SK-N-SH (cell line): ENCODE results near the gene QSOX2. TPM values are rescaled to one million over a fixed set of nuclear protein-coding genes. Genes with fewer than 3 reads are reported as not detected.

Experiments
- CTCF ChIA-PET: fragments of 300-600, 350-600 bp; formaldehyde crosslinking; extraction: SDS; loops from one replicate; lab custom pipeline; 2021; lab: Yijun Ruan, JAX
- POLR2A ChIA-PET: fragments of 350-600 bp; sonication (Branson Sonifier 250); formaldehyde crosslinking; extraction: SDS; loops from one replicate; lab custom pipeline; 2020; ENCODE audit warnings: antibody characterized with exemption, inconsistent platforms; lab: Yijun Ruan, JAX
- DNase-seq: peaks from one replicate; pipeline ENCODE4 v3.0.0; 2012
- H2AFZ ChIP-seq: fragments of 200-600 bp; sonication (generic); 2 replicates; pipeline ENCODE4 v1.8.1; 2016; ENCODE audit warnings: antibody characterized with exemption, mild to moderate bottlenecking, low read depth
- H3F3A ChIP-seq: fragments of 200-600 bp; sonication (generic); replicated peaks from 2 replicates; pipeline ENCODE3; 2016; ENCODE audit warnings: antibody characterized with exemption, mild to moderate bottlenecking; ENCODE audit not compliant: insufficient read depth
- H3K27ac ChIP-seq, 2 experiments: fragments of 200-500 bp in 1 of 2; fragments of 200-600 bp in 1 of 2; sonication (Bioruptor generic) in 1 of 2; sonication (generic), shearing (Covaris generic) in 1 of 2; 2 replicates each; pipeline versions ENCODE4 v1.5.1 to v1.6.1; 2014 to 2016; ENCODE audit warnings: low read depth in 2 of 2, inconsistent platforms in 1 of 2, low read length in 1 of 2, mild to moderate bottlenecking in 1 of 2, mixed read lengths in 1 of 2
- H3K27me3 ChIP-seq: fragments of 200-600 bp; sonication (generic), shearing (Covaris generic); 2 replicates; pipeline ENCODE4 v1.6.1; 2016; ENCODE audit warnings: mixed run types; ENCODE audit not compliant: insufficient read depth
- H3K36me3 ChIP-seq, 2 experiments: fragments of 200-500 bp in 1 of 2; fragments of 200-600 bp in 1 of 2; sonication (Bioruptor generic) in 1 of 2; sonication (generic) in 1 of 2; replicated peaks in 1 of 2; 2 replicates each; pipeline versions ENCODE3 to v1.5.1; 2014 to 2016; ENCODE audit warnings: low read length in 1 of 2, mild to moderate bottlenecking in 1 of 2; ENCODE audit not compliant: insufficient read depth in 2 of 2, control insufficient read depth in 1 of 2
- H3K4me1 ChIP-seq, 2 experiments: fragments of 200-500 bp in 1 of 2; fragments of 200-600 bp in 1 of 2; sonication (Bioruptor generic) in 1 of 2; sonication (generic), shearing (Covaris generic) in 1 of 2; 2 replicates each; pipeline versions ENCODE4 v1.5.1 to v1.6.1; 2014 to 2016; ENCODE audit warnings: low read depth in 1 of 2, low read length in 1 of 2, mixed run types in 1 of 2; ENCODE audit not compliant: insufficient read depth in 2 of 2, control insufficient read depth in 1 of 2
- H3K4me2 ChIP-seq: fragments of 200-600 bp; sonication (generic), shearing (Covaris generic); 2 replicates; pipeline ENCODE4 v1.6.1; 2017; ENCODE audit warnings: mixed run types
- H3K4me3 ChIP-seq, 2 experiments: fragments of 200-500 bp in 1 of 2; fragments of 200-600 bp in 1 of 2; sonication (Bioruptor generic) in 1 of 2; sonication (generic), shearing (Covaris generic) in 1 of 2; 2 replicates each; pipeline versions ENCODE4 v1.5.1 to v1.8.1; 2014 to 2016; ENCODE audit warnings: low read depth in 2 of 2, inconsistent platforms in 1 of 2, low read length in 1 of 2, mild to moderate bottlenecking in 1 of 2, mixed read lengths in 1 of 2, moderate library complexity in 1 of 2
- H3K79me2 ChIP-seq: fragments of 200-600 bp; sonication (generic); 2 replicates; pipeline ENCODE4 v1.8.1; 2017; ENCODE audit warnings: mild to moderate bottlenecking; ENCODE audit not compliant: insufficient read depth
- H3K9ac ChIP-seq: fragments of 200-600 bp; sonication (generic); 2 replicates; pipeline ENCODE4 v1.6.1; 2017; ENCODE audit warnings: mixed run types
- H3K9me2 ChIP-seq: fragments of 200-600 bp; sonication (generic); 2 replicates; pipeline ENCODE4 v1.6.1; 2017; ENCODE audit warnings: mixed run types
- H3K9me3 ChIP-seq: fragments of 200-600 bp; sonication (generic); 2 replicates; pipeline ENCODE4 v1.6.1; 2017; ENCODE audit warnings: mixed run types, mild to moderate bottlenecking, moderate library complexity
- H4K20me1 ChIP-seq: fragments of 200-600 bp; sonication (generic); 2 replicates; pipeline ENCODE4 v1.6.1; 2017; ENCODE audit warnings: mild to moderate bottlenecking, mixed run types; ENCODE audit not compliant: insufficient read depth
- CHD2 ChIP-seq: fragments of 150-350 bp; IDR thresholded peaks from 2 replicates; pipeline ENCODE4 v1.6.1; 2018; ENCODE audit warnings: low read length; ENCODE audit not compliant: partially characterized antibody
- EP300 ChIP-seq, 2 experiments: IDR thresholded peaks; 2 replicates each; pipeline versions ENCODE4 v1.4.0 to v1.6.1; 2012; ENCODE audit warnings: borderline replicate concordance in 1 of 2, low read depth in 1 of 2, low read length in 1 of 2
- FOSL2 ChIP-seq: IDR thresholded peaks from 2 replicates; pipeline ENCODE4 v1.4.0; 2012; ENCODE audit warnings: low read depth, mild to moderate bottlenecking, moderate library complexity, borderline replicate concordance
- FOXJ3 ChIP-seq: sonication (generic); formaldehyde crosslinking; IDR thresholded peaks from 2 replicates; pipeline ENCODE4 v1.5.1; 2020; ENCODE audit warnings: mild to moderate bottlenecking, missing genetic modification reagents
- FOXM1 ChIP-seq: IDR thresholded peaks from 2 replicates; pipeline ENCODE4 v1.4.0; 2012; ENCODE audit warnings: low read depth, mild to moderate bottlenecking
- GATA2 ChIP-seq: sonication (generic); formaldehyde crosslinking; IDR thresholded peaks from 2 replicates; pipeline ENCODE4 v1.5.0; 2020; ENCODE audit warnings: mild to moderate bottlenecking, missing genetic modification reagents
- IRF3 ChIP-seq: fragments of 150-350 bp; IDR thresholded peaks from 2 replicates; pipeline ENCODE4 v1.6.1; 2016; ENCODE audit warnings: mild to moderate bottlenecking, low read depth, low read length
- MAX ChIP-seq: IDR thresholded peaks from 2 replicates; pipeline ENCODE4 v1.4.0; 2012; ENCODE audit warnings: low read depth
- POLR2AphosphoS5 ChIP-seq: IDR thresholded peaks from 2 replicates; pipeline ENCODE4 v1.6.1; 2012; ENCODE audit warnings: low read depth, low read length
- RAD21 ChIP-seq: IDR thresholded peaks from 2 replicates; pipeline ENCODE4 v1.6.1; 2012; ENCODE audit warnings: mild to moderate bottlenecking, low read length
- RFX5 ChIP-seq: IDR thresholded peaks from 2 replicates; pipeline ENCODE4 v1.6.1; 2012; ENCODE audit warnings: mild to moderate bottlenecking, improper control_type of control experiment, low read length
- RXRA ChIP-seq: IDR thresholded peaks from 2 replicates; pipeline ENCODE4 v1.4.0; 2012; ENCODE audit warnings: low read depth, mild to moderate bottlenecking, borderline replicate concordance
- TAF1 ChIP-seq: IDR thresholded peaks from 2 replicates; pipeline ENCODE4 v1.6.1; 2012; ENCODE audit warnings: low read depth, mild to moderate bottlenecking, low read length, moderate library complexity, borderline replicate concordance
- TCF12 ChIP-seq: IDR thresholded peaks from 2 replicates; pipeline ENCODE4 v1.4.0; 2012
- USF2 ChIP-seq: fragments of 150-350 bp; IDR thresholded peaks from 2 replicates; pipeline ENCODE4 v1.6.1; 2017; ENCODE audit warnings: antibody characterized with exemption, low read length, low read depth, borderline replicate concordance
- YY1 ChIP-seq: IDR thresholded peaks from 2 replicates; pipeline ENCODE4 v1.4.0; 2012; ENCODE audit warnings: low read depth, mild to moderate bottlenecking
- ZBTB33 ChIP-seq: IDR thresholded peaks from 2 replicates; pipeline ENCODE4 v1.4.0; 2012; ENCODE audit warnings: low read depth, borderline replicate concordance
- WGBS: methylation state at CpG from one replicate; pipeline ENCODE4 v1.1.6; 2017; ENCODE audit warnings: low lambda C conversion rate; 5-methylcytosine and 5-hydroxymethylcytosine counted together
- polyA plus RNA-seq, 3 experiments: library from polyadenylated mRNA; depleted of rRNA; stranded (reverse); fragments of >200 nt; gene quantifications; 2 replicates each; pipeline ENCODE4 v1.2.3, GENCODE V29; 2012

Gene QSOX2
- polyA plus RNA-seq, 1 of the 3 experiments (the other 2 are of a cell fraction): 26.6 TPM

- Histone ChIP-seq H3K4me2 (no peak overlapping the region), H3K9me2 (no peaks in the 10 kb centered on the region), H3K4me3 (no peak overlapping the region), H3K27ac (no peak overlapping the region), H2AFZ (no peak overlapping the region), H3K79me2 (no peaks in the 10 kb centered on the region), H3F3A (peaks cover 8% of the 10 kb centered on the region), H3K4me1 (peaks cover 0 to 21% of the 10 kb centered on the region in 2 experiments; a peak in 2 of 4 replicates), H3K9ac (no peak overlapping the region), H4K20me1 (no peaks in the 10 kb centered on the region), H3K27me3 (peaks cover 42% of the 10 kb centered on the region), H3K9me3 (no peaks in the 10 kb centered on the region), H3K36me3 (no peaks in the 10 kb centered on the region)
- DNase-seq: no peak
- WGBS: 71% methylated on average over 14 of the region's 30 CpGs
- CTCF ChIA-PET: interaction anchor here (1.1 kb wide), 1 partner anchor 16 kb away, joined by 3 read pairs; no protein-coding TSS in a partner anchor
- TF ChIP-seq TCF12: no peak
- TF ChIP-seq GATA2 (CRISPR knock-in tag): no peak
- TF ChIP-seq IRF3: no peak
- no peak for TF ChIP-seq YY1
- no peak for TF ChIP-seq FOXM1
- TF ChIP-seq CHD2: no peak
- no peak for TF ChIP-seq FOXJ3
- TF ChIP-seq FOSL2: no peak
- TF ChIP-seq EP300 (IDR thresholded peaks at IDR 0.05; ENCODE audit: borderline replicate concordance in 1 of 2, low read depth in 1 of 2, low read length in 1 of 2): no peak
- TF ChIP-seq MAX: no peak
- TF ChIP-seq TAF1: no peak
- TF ChIP-seq RXRA: no peak
- no peak for TF ChIP-seq RFX5
- no peak for TF ChIP-seq USF2
- no peak for TF ChIP-seq RAD21
- no peak for TF ChIP-seq POLR2AphosphoS5
- TF ChIP-seq ZBTB33: no peak
- POLR2A ChIA-PET: no interaction called here
Observed at GRCh38 chr9:136289651-136290507, 44.3 kb upstream of the QSOX2 start.
